HL-60 (cell line): Measurements from ENCODE around the gene HSPBAP1.

ENCODE experiments used
- DNase-seq, 2 experiments: peaks; one replicate each; pipeline ENCODE4 v3.0.0-alpha.2; 2010 to 2020; ENCODE audit warnings: low read depth in 1 of 2, low spot score in 1 of 2
- H3K27ac ChIP-seq: fragments of 250-450 bp; sonication (Bioruptor Pico); replicated peaks from 2 replicates; pipeline ENCODE4 v1.5.1; 2020; ENCODE audit warnings: mild to moderate bottlenecking, moderate library complexity
- H3K27me3 ChIP-seq: fragments of 250-450 bp; sonication (Bioruptor Pico); 2 replicates; pipeline ENCODE4 v1.5.1; 2021; ENCODE audit warnings: mild to moderate bottlenecking, moderate library complexity; ENCODE audit not compliant: insufficient read depth, poor library complexity, severe bottlenecking
- H3K4me3 ChIP-seq: replicated peaks from 2 replicates; pipeline ENCODE4 v1.5.1; 2011; ENCODE audit warnings: mild to moderate bottlenecking, control low read depth, low read length; ENCODE audit not compliant: insufficient read depth
- GABPA ChIP-seq: IDR thresholded peaks from 2 replicates; pipeline ENCODE4 v1.6.1; 2012; ENCODE audit warnings: low read depth
- POLR2AphosphoS5 ChIP-seq: IDR thresholded peaks from 2 replicates; pipeline ENCODE4 v1.6.1; 2012; ENCODE audit warnings: low read depth
- SPI1 ChIP-seq: IDR thresholded peaks from 2 replicates; pipeline ENCODE4 v1.6.1; 2012; ENCODE audit warnings: low read depth, mild to moderate bottlenecking, borderline replicate concordance
- TF ChIP-seq, protein P1 (sequence below): IDR thresholded peaks from 2 replicates; pipeline ENCODE4 v1.6.1; 2012; ENCODE audit warnings: low read depth; ENCODE audit not compliant: insufficient replicate concordance
- TF ChIP-seq, protein P2 (sequence below): IDR thresholded peaks from one replicate; pipeline ENCODE4 v1.5.1; 2011; ENCODE audit warnings: low read length, control low read depth, inconsistent platforms; ENCODE audit not compliant: insufficient read depth

HSPBAP1 gene

DNA sequence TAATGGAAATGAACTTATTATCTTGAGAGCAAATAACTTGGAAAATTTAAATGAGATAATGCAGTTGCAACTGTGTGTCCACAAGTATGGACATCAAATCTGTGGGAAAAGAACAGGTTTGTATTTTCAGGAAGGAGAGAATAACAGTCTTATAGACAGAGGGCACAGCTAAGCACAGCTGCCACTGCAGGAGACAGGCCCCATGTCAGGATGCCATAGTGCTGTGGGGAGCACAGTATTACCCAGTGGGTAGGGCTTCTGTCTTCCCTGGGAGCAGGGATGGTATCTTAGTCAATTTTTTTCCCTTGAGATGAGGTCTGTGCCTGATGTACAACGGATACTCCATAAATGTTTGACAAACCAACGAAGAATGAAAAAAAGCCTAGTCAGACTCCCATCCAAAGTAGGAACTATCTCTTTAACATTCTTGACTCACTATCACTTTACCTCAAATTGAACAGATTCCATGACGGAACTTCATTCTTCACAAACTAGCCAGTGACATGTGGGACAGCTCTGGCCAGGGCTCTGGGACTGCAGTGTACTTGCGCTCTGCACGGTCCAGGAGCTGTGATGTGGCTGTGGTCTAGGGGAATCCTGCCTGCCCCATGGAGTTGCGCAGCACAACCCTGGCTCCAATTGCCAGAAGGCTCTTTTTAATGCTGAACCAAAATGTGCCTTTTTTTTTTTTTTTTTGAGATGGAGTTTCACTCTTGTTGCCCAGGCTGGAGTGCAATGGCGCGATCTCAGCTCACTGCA lies 64.7 kb downstream of the HSPBAP1 start:
- H3K27ac ChIP-seq, result no peak overlapping the region
- DNase-seq, result no peak
- no peak overlapping the region for H3K4me3 ChIP-seq
- H3K27me3 ChIP-seq, result no peaks in the 10 kb centered on the region
- TF ChIP-seq SPI1 (no peak), POLR2AphosphoS5 (no peak), GABPA (no peak)
- TF ChIP-seq, protein P1, sequence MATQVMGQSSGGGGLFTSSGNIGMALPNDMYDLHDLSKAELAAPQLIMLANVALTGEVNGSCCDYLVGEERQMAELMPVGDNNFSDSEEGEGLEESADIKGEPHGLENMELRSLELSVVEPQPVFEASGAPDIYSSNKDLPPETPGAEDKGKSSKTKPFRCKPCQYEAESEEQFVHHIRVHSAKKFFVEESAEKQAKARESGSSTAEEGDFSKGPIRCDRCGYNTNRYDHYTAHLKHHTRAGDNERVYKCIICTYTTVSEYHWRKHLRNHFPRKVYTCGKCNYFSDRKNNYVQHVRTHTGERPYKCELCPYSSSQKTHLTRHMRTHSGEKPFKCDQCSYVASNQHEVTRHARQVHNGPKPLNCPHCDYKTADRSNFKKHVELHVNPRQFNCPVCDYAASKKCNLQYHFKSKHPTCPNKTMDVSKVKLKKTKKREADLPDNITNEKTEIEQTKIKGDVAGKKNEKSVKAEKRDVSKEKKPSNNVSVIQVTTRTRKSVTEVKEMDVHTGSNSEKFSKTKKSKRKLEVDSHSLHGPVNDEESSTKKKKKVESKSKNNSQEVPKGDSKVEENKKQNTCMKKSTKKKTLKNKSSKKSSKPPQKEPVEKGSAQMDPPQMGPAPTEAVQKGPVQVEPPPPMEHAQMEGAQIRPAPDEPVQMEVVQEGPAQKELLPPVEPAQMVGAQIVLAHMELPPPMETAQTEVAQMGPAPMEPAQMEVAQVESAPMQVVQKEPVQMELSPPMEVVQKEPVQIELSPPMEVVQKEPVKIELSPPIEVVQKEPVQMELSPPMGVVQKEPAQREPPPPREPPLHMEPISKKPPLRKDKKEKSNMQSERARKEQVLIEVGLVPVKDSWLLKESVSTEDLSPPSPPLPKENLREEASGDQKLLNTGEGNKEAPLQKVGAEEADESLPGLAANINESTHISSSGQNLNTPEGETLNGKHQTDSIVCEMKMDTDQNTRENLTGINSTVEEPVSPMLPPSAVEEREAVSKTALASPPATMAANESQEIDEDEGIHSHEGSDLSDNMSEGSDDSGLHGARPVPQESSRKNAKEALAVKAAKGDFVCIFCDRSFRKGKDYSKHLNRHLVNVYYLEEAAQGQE, result no peak
- TF ChIP-seq, protein P2, sequence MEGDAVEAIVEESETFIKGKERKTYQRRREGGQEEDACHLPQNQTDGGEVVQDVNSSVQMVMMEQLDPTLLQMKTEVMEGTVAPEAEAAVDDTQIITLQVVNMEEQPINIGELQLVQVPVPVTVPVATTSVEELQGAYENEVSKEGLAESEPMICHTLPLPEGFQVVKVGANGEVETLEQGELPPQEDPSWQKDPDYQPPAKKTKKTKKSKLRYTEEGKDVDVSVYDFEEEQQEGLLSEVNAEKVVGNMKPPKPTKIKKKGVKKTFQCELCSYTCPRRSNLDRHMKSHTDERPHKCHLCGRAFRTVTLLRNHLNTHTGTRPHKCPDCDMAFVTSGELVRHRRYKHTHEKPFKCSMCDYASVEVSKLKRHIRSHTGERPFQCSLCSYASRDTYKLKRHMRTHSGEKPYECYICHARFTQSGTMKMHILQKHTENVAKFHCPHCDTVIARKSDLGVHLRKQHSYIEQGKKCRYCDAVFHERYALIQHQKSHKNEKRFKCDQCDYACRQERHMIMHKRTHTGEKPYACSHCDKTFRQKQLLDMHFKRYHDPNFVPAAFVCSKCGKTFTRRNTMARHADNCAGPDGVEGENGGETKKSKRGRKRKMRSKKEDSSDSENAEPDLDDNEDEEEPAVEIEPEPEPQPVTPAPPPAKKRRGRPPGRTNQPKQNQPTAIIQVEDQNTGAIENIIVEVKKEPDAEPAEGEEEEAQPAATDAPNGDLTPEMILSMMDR, result no peak

DNA sequence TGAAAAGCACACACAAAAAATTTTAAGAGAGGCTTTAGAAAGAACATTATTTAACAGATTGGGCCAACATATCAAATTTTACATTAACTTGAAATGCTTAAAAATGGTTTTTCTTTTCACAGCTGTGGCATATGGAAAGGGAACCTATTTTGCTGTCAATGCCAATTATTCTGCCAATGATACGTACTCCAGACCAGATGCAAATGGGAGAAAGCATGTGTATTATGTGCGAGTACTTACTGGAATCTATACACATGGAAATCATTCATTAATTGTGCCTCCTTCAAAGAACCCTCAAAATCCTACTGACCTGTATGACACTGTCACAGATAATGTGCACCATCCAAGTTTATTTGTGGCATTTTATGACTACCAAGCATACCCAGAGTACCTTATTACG lies 65.4 kb downstream of the HSPBAP1 start:
- Histone ChIP-seq H3K4me3 (no peak overlapping the region), H3K27ac (no peak overlapping the region), H3K27me3 (no peaks in the 10 kb centered on the region)
- TF ChIP-seq SPI1 (no peak), POLR2AphosphoS5 (no peak), GABPA (no peak)
- TF ChIP-seq, protein P1, result no peak
- TF ChIP-seq, protein P2, result no peak
- no peak for DNase-seq

DNA sequence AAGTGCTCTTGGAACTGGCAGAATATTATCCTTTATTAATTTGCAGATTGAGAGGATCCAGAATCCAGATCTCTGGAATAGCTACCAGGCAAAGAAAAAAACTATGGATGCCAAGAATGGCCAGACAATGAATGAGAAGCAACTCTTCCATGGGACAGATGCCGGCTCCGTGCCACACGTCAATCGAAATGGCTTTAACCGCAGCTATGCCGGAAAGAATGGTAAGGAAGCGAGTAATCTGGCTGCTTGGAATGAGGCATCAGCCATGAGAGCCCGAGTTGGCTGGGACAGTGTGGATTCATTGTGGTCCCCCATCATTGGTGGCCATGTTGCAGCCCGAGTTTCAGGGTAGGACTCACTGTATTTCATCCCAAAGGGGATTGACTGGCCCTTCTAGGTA lies 65.9 kb downstream of the HSPBAP1 start:
- Histone ChIP-seq H3K4me3 (no peak overlapping the region), H3K27ac (no peak overlapping the region), H3K27me3 (no peaks in the 10 kb centered on the region)
- TF ChIP-seq, protein P2, result no peak
- TF ChIP-seq GABPA, result no peak
- TF ChIP-seq SPI1, result no peak
- no peak for DNase-seq

DNA sequence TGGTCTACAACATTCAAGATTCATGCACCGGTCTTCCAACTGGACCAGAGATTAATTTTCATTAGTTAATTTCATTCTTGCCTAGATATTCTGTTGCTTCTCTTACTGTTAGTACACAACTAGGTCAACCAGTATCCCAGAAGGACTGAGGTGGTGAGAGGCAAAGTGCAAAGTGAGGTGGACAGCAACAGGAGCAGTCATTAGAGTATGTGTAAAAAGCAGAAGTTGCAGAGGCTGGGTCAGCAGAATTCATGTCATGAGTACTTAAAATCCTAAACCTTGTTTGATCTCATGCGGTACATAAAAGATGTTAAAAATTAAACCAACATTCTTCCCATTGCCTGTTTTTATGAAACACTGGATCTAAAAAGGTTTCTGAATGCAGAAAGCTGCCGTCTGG lies 66.3 kb downstream of the HSPBAP1 start:
- H3K27me3 ChIP-seq, result no peaks in the 10 kb centered on the region
- no peak for DNase-seq
- H3K27ac ChIP-seq, result no peak overlapping the region
- H3K4me3 ChIP-seq, result no peak overlapping the region
- TF ChIP-seq, protein P2, result no peak
- TF ChIP-seq SPI1, result no peak
- no peak for TF ChIP-seq GABPA
- no peak for TF ChIP-seq POLR2AphosphoS5
- TF ChIP-seq, protein P1, result no peak
